ENCODE results near the gene PIK3R5. TPM values are rescaled to one million over a fixed set of nuclear protein-coding genes. Genes with fewer than 3 reads are reported as not detected.

The PIK3R5 gene
- total RNA-seq, 2 experiments from 2014 or later = 0.76 to 1.5 TPM

DNA sequence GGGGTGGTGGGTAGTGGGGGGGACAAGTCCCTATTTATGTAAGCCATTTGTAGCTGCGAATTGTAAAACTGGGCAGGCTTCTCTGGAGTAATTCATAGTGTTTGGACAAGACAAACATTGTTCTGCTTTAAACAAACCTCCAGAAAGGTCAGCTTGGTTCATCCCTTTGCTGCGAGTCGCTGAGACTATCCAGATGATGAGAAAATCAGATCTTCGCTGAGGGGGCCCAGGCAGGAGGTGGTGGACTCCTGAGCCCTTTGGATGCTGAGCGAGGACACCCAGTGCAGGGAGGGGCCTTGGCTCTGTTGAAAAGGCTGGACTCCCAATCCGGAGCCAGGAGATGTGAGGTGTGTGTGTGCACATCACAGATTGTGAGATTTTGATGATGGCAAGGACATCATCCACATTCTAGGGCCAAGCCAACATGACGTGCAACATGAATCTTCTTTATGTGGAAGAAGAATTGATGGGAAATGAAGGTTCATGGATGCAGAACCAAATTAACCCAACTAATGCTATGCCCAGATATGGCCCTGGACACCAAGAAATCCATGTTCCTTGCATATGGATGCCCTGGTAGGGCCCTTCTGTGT lies 40.8 kb upstream of the PIK3R5 start:
- Histone ChIP-seq H3K36me3 (ENCODE audit: insufficient read depth, low read length) (no peaks in the 10 kb centered on the region), H3K4me1 (ENCODE audit: insufficient read depth, low read length, poor library complexity, severe bottlenecking) (peaks cover 4% of the 10 kb centered on the region), H4K20me1 (ENCODE audit: insufficient read depth, low read length) (no peaks in the 10 kb centered on the region), H3K9me3 (ENCODE audit: low read length) (no peaks in the 10 kb centered on the region), H3K79me2 (ENCODE audit: insufficient read depth, low read depth, low read length) (no peaks in the 10 kb centered on the region), H3K9me2 (ENCODE audit: insufficient read depth, low read length) (no peaks in the 10 kb centered on the region), H3K27ac (ENCODE audit: low read depth, low read length, poor library complexity, severe bottlenecking) (no peak overlapping the region), H3K4me3 (ENCODE audit: low read depth, low read length, poor library complexity, severe bottlenecking) (no peak overlapping the region), H2AFZ (ENCODE audit: low read length) (no peak overlapping the region), H3K4me2 (ENCODE audit: low read length) (no peak overlapping the region)
- no peak for DNase-seq (ENCODE audit: low spot score)
- TF ChIP-seq, protein P1, sequence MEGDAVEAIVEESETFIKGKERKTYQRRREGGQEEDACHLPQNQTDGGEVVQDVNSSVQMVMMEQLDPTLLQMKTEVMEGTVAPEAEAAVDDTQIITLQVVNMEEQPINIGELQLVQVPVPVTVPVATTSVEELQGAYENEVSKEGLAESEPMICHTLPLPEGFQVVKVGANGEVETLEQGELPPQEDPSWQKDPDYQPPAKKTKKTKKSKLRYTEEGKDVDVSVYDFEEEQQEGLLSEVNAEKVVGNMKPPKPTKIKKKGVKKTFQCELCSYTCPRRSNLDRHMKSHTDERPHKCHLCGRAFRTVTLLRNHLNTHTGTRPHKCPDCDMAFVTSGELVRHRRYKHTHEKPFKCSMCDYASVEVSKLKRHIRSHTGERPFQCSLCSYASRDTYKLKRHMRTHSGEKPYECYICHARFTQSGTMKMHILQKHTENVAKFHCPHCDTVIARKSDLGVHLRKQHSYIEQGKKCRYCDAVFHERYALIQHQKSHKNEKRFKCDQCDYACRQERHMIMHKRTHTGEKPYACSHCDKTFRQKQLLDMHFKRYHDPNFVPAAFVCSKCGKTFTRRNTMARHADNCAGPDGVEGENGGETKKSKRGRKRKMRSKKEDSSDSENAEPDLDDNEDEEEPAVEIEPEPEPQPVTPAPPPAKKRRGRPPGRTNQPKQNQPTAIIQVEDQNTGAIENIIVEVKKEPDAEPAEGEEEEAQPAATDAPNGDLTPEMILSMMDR (conservative IDR thresholded peaks at IDR 0.05; ENCODE audit: low read length) = no peak
- no TSS peak for BruUV-seq (replicated peaks)
- intact Hi-C loops (cut with micrococcal nuclease; ENCODE audit: unreplicated experiment) = no loop called here
- CTCF ChIA-PET (ENCODE audit: unreplicated experiment) = no interaction called here
- POLR2A ChIA-PET = no interaction called here

DNA sequence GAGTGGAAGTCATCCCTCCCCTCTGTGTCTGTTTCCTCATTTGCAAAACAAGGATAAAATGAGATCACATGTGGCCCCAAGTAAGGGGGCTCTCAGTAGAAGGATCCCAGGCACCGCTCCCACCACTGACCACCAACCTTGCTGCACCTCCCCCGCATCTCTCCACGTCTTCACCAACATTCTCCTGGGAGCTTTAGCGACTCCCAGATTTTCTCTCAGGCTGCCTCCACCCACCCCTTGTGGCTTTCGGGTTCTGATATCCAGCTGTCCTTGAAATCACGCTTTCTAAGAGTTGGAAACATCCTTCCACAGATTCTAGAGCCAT lies 39.4 kb upstream of the PIK3R5 start:
- Histone ChIP-seq H4K20me1 (ENCODE audit: insufficient read depth, low read length) (no peaks in the 10 kb centered on the region), H2AFZ (ENCODE audit: low read length) (no peak overlapping the region), H3K79me2 (ENCODE audit: insufficient read depth, low read depth, low read length) (no peaks in the 10 kb centered on the region), H3K36me3 (ENCODE audit: insufficient read depth, low read length) (no peaks in the 10 kb centered on the region), H3K4me1 (ENCODE audit: insufficient read depth, low read length, poor library complexity, severe bottlenecking) (peaks cover 4% of the 10 kb centered on the region), H3K9me3 (ENCODE audit: low read length) (no peaks in the 10 kb centered on the region), H3K4me2 (ENCODE audit: low read length) (no peak overlapping the region), H3K27ac (ENCODE audit: low read depth, low read length, poor library complexity, severe bottlenecking) (no peak overlapping the region), H3K4me3 (ENCODE audit: low read depth, low read length, poor library complexity, severe bottlenecking) (no peak overlapping the region), H3K9me2 (ENCODE audit: insufficient read depth, low read length) (no peaks in the 10 kb centered on the region)
- DNase-seq (ENCODE audit: low spot score) = no peak
- intact Hi-C loops (cut with micrococcal nuclease; ENCODE audit: unreplicated experiment) = no loop called here
- no peak for TF ChIP-seq EZH2phosphoT487 (IDR thresholded peaks at IDR 0.05; ENCODE audit: borderline replicate concordance, low read depth, low read length)
- TF ChIP-seq, protein P1 (conservative IDR thresholded peaks at IDR 0.05; ENCODE audit: low read length) = no peak
- BruUV-seq (replicated peaks) = no TSS peak
- POLR2A ChIA-PET = no interaction called here
- CTCF ChIA-PET (ENCODE audit: unreplicated experiment) = no interaction called here

DNA sequence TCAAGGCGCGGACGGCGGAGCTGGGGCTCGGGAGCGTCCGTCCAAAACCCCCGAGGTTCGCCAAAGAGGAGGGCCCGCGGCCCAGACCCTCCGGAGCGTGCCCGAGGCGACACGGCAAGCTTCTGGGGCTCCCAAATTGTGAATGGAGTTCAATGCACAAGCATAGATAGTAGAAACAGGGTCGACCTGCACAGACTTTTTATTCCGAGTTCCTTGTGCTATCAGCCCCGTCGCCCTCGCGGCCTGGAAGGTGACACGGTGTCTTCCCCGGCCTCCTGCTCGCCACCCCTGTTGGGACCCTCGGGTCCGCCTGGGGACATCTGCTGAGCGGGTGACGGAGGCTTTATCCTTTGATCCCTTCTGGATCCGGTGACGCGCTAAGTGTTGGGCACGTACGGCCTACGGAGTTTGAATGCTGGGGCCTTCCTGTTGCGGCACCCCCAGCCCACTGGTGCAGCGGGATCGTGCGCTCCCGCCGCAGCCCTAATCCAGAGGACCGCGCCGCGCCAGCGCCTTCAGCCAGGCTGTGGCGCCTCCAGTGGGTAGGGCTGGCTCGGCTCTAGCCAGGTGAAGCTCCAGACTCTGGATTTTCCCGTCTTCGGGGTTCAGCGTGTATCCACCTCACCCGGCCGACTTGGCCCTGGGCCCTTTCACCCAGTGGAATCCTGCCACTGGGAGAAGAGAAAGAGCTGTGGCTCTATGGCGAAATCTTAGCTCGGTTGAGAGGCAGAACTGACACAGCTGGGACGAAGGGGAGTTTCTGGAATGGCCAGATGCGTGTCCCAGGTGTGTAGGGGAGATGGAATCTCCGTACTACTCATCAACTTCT lies 38.8 kb upstream of the PIK3R5 start:
- Histone ChIP-seq H2AFZ (ENCODE audit: low read length) (no peak overlapping the region), H3K79me2 (ENCODE audit: insufficient read depth, low read depth, low read length) (no peaks in the 10 kb centered on the region), H3K9me2 (ENCODE audit: insufficient read depth, low read length) (no peaks in the 10 kb centered on the region), H3K27ac (ENCODE audit: low read depth, low read length, poor library complexity, severe bottlenecking) (no peak overlapping the region), H4K20me1 (ENCODE audit: insufficient read depth, low read length) (no peaks in the 10 kb centered on the region), H3K4me2 (ENCODE audit: low read length) (no peak overlapping the region), H3K4me3 (ENCODE audit: low read depth, low read length, poor library complexity, severe bottlenecking) (no peak overlapping the region), H3K36me3 (ENCODE audit: insufficient read depth, low read length) (no peaks in the 10 kb centered on the region), H3K9me3 (ENCODE audit: low read length) (no peaks in the 10 kb centered on the region), H3K4me1 (ENCODE audit: insufficient read depth, low read length, poor library complexity, severe bottlenecking) (peaks cover 4% of the 10 kb centered on the region)
- no TSS peak for BruUV-seq (replicated peaks)
- no peak for DNase-seq (ENCODE audit: low spot score)
- TF ChIP-seq, protein P1 (conservative IDR thresholded peaks at IDR 0.05; ENCODE audit: low read length) = no peak
- TF ChIP-seq EZH2phosphoT487 (IDR thresholded peaks at IDR 0.05; ENCODE audit: borderline replicate concordance, low read depth, low read length) = no peak
- ChIA-PET CTCF (ENCODE audit: unreplicated experiment) (no interaction called here), POLR2A (no interaction called here)
- intact Hi-C loops (cut with micrococcal nuclease; ENCODE audit: unreplicated experiment) = no loop called here

Measured in OCI-LY7 (cell line).